Panc1 (cell line): ENCODE measurements around the gene IL21R. TPM values are rescaled to one million over a fixed set of nuclear protein-coding genes. Genes with fewer than 3 reads are reported as not detected.

Experiments
- ATAC-seq: fragments of 200-7000 bp; cut with Tn5 transposase; 2 replicates; pipeline ENCODE4 v1.9.1; 2020; ENCODE audit warnings: mild to moderate bottlenecking, moderate library complexity
- BruUV-seq: library from RNA; stranded (reverse); fragments of 400-500 nt; replicated peaks from 2 replicates; lab custom pipeline; 2021; lab: Mats Ljungman, UMichigan
- CTCF ChIA-PET: fragments of 300-600 bp; sonication (Branson Sonifier 250); formaldehyde crosslinking; loops from one replicate; lab custom pipeline; 2022; ENCODE audit warnings: antibody characterized with exemption; lab: Charles Lee
- POLR2A ChIA-PET: fragments of 300-600 bp; sonication (Branson Sonifier 250); formaldehyde crosslinking; loops from one replicate; lab custom pipeline; 2022; ENCODE audit warnings: antibody characterized with exemption; lab: Charles Lee
- DNase-seq: peaks from one replicate; pipeline ENCODE4 v3.0.0-alpha.2; 2010; ENCODE audit warnings: low read depth, low spot score
- H3K27ac ChIP-seq: 2 replicates; pipeline ENCODE4 v1.5.1; 2011; ENCODE audit warnings: mild to moderate bottlenecking, low read length, inconsistent platforms
- H3K27me3 ChIP-seq: fragments of 200-500 bp; sonication (Bioruptor generic); 2 replicates; pipeline ENCODE4 v1.6.0; 2014; ENCODE audit warnings: low read length, inconsistent platforms; ENCODE audit not compliant: control insufficient read depth, insufficient read depth
- H3K36me3 ChIP-seq: fragments of 200-500 bp; sonication (Bioruptor generic); 2 replicates; pipeline ENCODE4 v1.5.1; 2014; ENCODE audit warnings: inconsistent platforms, mild to moderate bottlenecking, low read length, moderate library complexity; ENCODE audit not compliant: control insufficient read depth, insufficient read depth
- H3K4me1 ChIP-seq: 2 replicates; pipeline ENCODE4 v1.5.1; 2011; ENCODE audit warnings: inconsistent platforms, mild to moderate bottlenecking, low read length, moderate library complexity; ENCODE audit not compliant: control insufficient read depth, insufficient read depth
- H3K4me3 ChIP-seq, 2 experiments: 2 replicates each; pipeline ENCODE4 v1.5.1; 2011 to 2012; ENCODE audit warnings: low read depth in 2 of 2, low read length in 2 of 2, mild to moderate bottlenecking in 2 of 2, inconsistent platforms in 1 of 2, moderate library complexity in 1 of 2
- H3K9me3 ChIP-seq: fragments of 200-500 bp; sonication (Bioruptor generic); 2 replicates; pipeline ENCODE4 v1.5.1; 2014; ENCODE audit warnings: low read depth, mild to moderate bottlenecking, inconsistent platforms, low read length, moderate library complexity; ENCODE audit not compliant: control insufficient read depth, insufficient read depth
- CTCF ChIP-seq: fragments of 450-650 bp; IDR thresholded peaks from 2 replicates; pipeline ENCODE4 v1.5.1; 2017; ENCODE audit warnings: mild to moderate bottlenecking
- POLR2AphosphoS5 ChIP-seq: IDR thresholded peaks from 2 replicates; pipeline ENCODE4 v1.6.1; 2012; ENCODE audit warnings: mild to moderate bottlenecking, low read depth, low read length, moderate library complexity
- REST ChIP-seq, 2 experiments: IDR thresholded peaks; 2 replicates each; pipeline ENCODE4 v1.6.1; 2011 to 2012; ENCODE audit warnings: low read depth in 2 of 2, control low read depth in 1 of 2, low read length in 1 of 2, mild to moderate bottlenecking in 1 of 2, moderate library complexity in 1 of 2; ENCODE audit not compliant: insufficient read depth in 1 of 2
- SIN3A ChIP-seq: IDR thresholded peaks from 2 replicates; pipeline ENCODE4 v1.6.1; 2012; ENCODE audit warnings: low read depth, mild to moderate bottlenecking, low read length, moderate library complexity, borderline replicate concordance; ENCODE audit not compliant: insufficient read depth
- TCF7L2 ChIP-seq: IDR thresholded peaks from 2 replicates; pipeline ENCODE4 v1.6.1; 2011; ENCODE audit warnings: mild to moderate bottlenecking, low read depth, low read length, inconsistent platforms
- in situ Hi-C: cut with HindIII; loops from 2 replicates; pipeline ENCODE4 v1.10.0; 2016; ENCODE audit warnings: low sequenced_read_pairs, low pct_unique_long_range_greater_than_20kb
- intact Hi-C: fragments of 100-400 bp; cut with micrococcal nuclease; formaldehyde crosslinking; loops from one replicate; pipeline ENCODE4 v1.10.0; 2022; ENCODE audit not compliant: unreplicated experiment
- total RNA-seq: library from RNA; stranded (reverse); gene quantifications from one replicate; pipeline ENCODE4 v1.2.1, GENCODE V29; 2021; ENCODE audit not compliant: unreplicated experiment

Gene IL21R
- total RNA-seq, 1 experiment from 2014 or later = 0.10 TPM

GRCh38 chr16:27460663-27461482 is 58.9 kb downstream of the IL21R start:
- ATAC-seq = no peak
- Histone ChIP-seq H3K4me3 (no peak overlapping the region), H3K36me3 (no peaks in the 10 kb centered on the region; the same call in 1 of the 2 replicates), H3K9me3 (no peaks in the 10 kb centered on the region), H3K4me1 (no peaks in the 10 kb centered on the region), H3K27me3 (no peaks in the 10 kb centered on the region), H3K27ac (no peak overlapping the region)
- DNase-seq = no peak
- BruUV-seq = TSS peak; percentile 47
- no peak for TF ChIP-seq CTCF
- no peak for TF ChIP-seq SIN3A
- no peak for TF ChIP-seq TCF7L2
- no peak for TF ChIP-seq POLR2AphosphoS5
- TF ChIP-seq REST (IDR thresholded peaks at IDR 0.05; ENCODE audit: insufficient read depth in 1 of 2, low read depth in 2 of 2, low read length in 1 of 2) = no peak
- ChIA-PET POLR2A (no interaction called here), CTCF (no interaction called here)
- in situ Hi-C loops = no loop called here
- intact Hi-C loops = no loop called here

GRCh38 chr16:27461483-27462171 is 59.7 kb downstream of the IL21R start:
- ChIA-PET POLR2A (no interaction called here), CTCF (no interaction called here)
- intact Hi-C loops (no loop called here), in situ Hi-C loops (no loop called here)
- ATAC-seq (no peak), DNase-seq (no peak)
- H3K4me1 ChIP-seq = no peaks in the 10 kb centered on the region
- TF ChIP-seq CTCF = no peak
- no peak for TF ChIP-seq REST (IDR thresholded peaks at IDR 0.05; ENCODE audit: insufficient read depth in 1 of 2, low read depth in 2 of 2, low read length in 1 of 2)
- no peak for TF ChIP-seq TCF7L2
- TF ChIP-seq SIN3A = no peak
- TF ChIP-seq POLR2AphosphoS5 = no peak
- no peak overlapping the region for H3K4me3 ChIP-seq
- no peaks in the 10 kb centered on the region for H3K9me3 ChIP-seq
- H3K27me3 ChIP-seq = no peaks in the 10 kb centered on the region
- no TSS peak for BruUV-seq
- H3K36me3 ChIP-seq = peaks cover 4% of the 10 kb centered on the region; the same call in 1 of the 2 replicates
- no peak overlapping the region for H3K27ac ChIP-seq
